HG03469 (cell line): ENCODE results near the gene DUSP8.

ENCODE experiments used
- ATAC-seq: cut with Tn5 transposase; IDR thresholded peaks from one replicate; pipeline ENCODE4 v1.9.1; 2021; ENCODE audit warnings: mild to moderate bottlenecking, moderate library complexity, moderate number of reproducible peaks; ENCODE audit not compliant: unreplicated experiment

DUSP8 gene

GRCh38 chr11:1566381-1567051, 5.6 kb downstream of the DUSP8 start:
- ATAC-seq, result no peak

GRCh38 chr11:1565904-1566247, 6.2 kb downstream of the DUSP8 start:
- no peak for ATAC-seq

GRCh38 chr11:1565173-1565903, 6.7 kb downstream of the DUSP8 start:
- no peak for ATAC-seq

- no peak for ATAC-seq
These were observed 7.4 kb downstream of the DUSP8 start for GRCh38 chr11:1564535-1565172.

GRCh38 chr11:1563697-1564534, 8.2 kb downstream of the DUSP8 start:
- no peak for ATAC-seq

- ATAC-seq, result no peak
These were observed 8.9 kb downstream of the DUSP8 start for GRCh38 chr11:1563149-1563638.

GRCh38 chr11:1562469-1563148, 9.5 kb downstream of the DUSP8 start:
- no peak for ATAC-seq

GRCh38 chr11:1561955-1562354, 10.1 kb downstream of the DUSP8 start:
- ATAC-seq, result no peak

- no peak for ATAC-seq
These were observed 10.8 kb downstream of the DUSP8 start for GRCh38 chr11:1561266-1561665.

GRCh38 chr11:1560649-1561251, 11.3 kb downstream of the DUSP8 start:
- no peak for ATAC-seq

- ATAC-seq, result no peak
These were observed 11.9 kb downstream of the DUSP8 start for GRCh38 chr11:1560002-1560648.

GRCh38 chr11:1559111-1559951, 12.7 kb downstream of the DUSP8 start:
- ATAC-seq, result no peak

GRCh38 chr11:1558775-1559110, 13.3 kb downstream of the DUSP8 start:
- no peak for ATAC-seq

- ATAC-seq, result no peak
These were observed 13.9 kb downstream of the DUSP8 start for GRCh38 chr11:1557904-1558774.

GRCh38 chr11:1557051-1557884, 14.8 kb downstream of the DUSP8 start:
- ATAC-seq, result no peak

- no peak for ATAC-seq
These were observed 15.7 kb downstream of the DUSP8 start for GRCh38 chr11:1556278-1556902.
